Heart left ventricle (tissue), 16 donors: ENCODE results near the gene MAP3K7CL. TPM values are rescaled to one million over a fixed set of nuclear protein-coding genes. Genes with fewer than 3 reads are reported as not detected.
"Not testable (repeated sequence)": the region's sequence is repeated elsewhere in the genome, so short reads cannot be mapped to it uniquely, and the experiment has no call there.

ENCODE experiments used
- ATAC-seq, 4 donors: fragments of 200-7000 bp; cut with Tn5 transposase; one replicate each; pipeline ENCODE4 v1.9.1; 2020 to 2022; ENCODE audit warnings: moderate library complexity in 4 of 4, mild to moderate bottlenecking in 3 of 4, moderate number of reproducible peaks in 1 of 4
- DNase-seq, 5 donors: peaks; one replicate each; pipeline ENCODE4 v3.0.0-alpha.2; 2020
- H3K27ac ChIP-seq, 12 donors: fragments of 200-600 bp; sonication (generic) in 4 of 12; one replicate each; pipeline versions ENCODE4 v1.5.0 to v1.8.0; 2016 to 2022; ENCODE audit warnings: mild to moderate bottlenecking in 2 of 12
- H3K27me3 ChIP-seq, 9 donors: fragments of 200-600 bp; sonication (generic) in 2 of 9; one replicate each; pipeline versions ENCODE4 v1.5.1 to v1.8.0; 2016 to 2022; ENCODE audit warnings: mild to moderate bottlenecking in 3 of 9
- H3K36me3 ChIP-seq, 9 donors: fragments of 200-600 bp; sonication (generic) in 2 of 9; one replicate each; pipeline versions ENCODE4 v1.5.0 to v1.8.0; 2018 to 2022; ENCODE audit warnings: mild to moderate bottlenecking in 2 of 9
- H3K4me1 ChIP-seq, 12 donors: fragments of 200-600 bp; sonication (generic) in 4 of 12; one replicate each; pipeline versions ENCODE4 v1.5.0 to v1.8.0; 2016 to 2022; ENCODE audit warnings: mild to moderate bottlenecking in 3 of 12
- H3K4me3 ChIP-seq, 12 donors: fragments of 200-600 bp; sonication (generic) in 4 of 12; one replicate each; pipeline versions ENCODE4 v1.5.0 to v1.8.0; 2017 to 2022; ENCODE audit warnings: mild to moderate bottlenecking in 9 of 12, moderate library complexity in 4 of 12
- H3K9me3 ChIP-seq, 12 donors: fragments of 200-600 bp; sonication (generic) in 4 of 12; one replicate each; pipeline versions ENCODE4 v1.5.0 to v1.8.0; 2016 to 2022; ENCODE audit warnings: mild to moderate bottlenecking in 1 of 12
- CTCF ChIP-seq, 12 donors: fragments of 200-600 bp; sonication (generic) in 4 of 12; IDR thresholded peaks; one replicate each; pipeline versions ENCODE4 v1.5.0 to v1.8.0; 2018 to 2022; ENCODE audit warnings: antibody characterized with exemption in 12 of 12, mild to moderate bottlenecking in 5 of 12
- POLR2A ChIP-seq, 2 donors: fragments of 450-650 bp; IDR thresholded peaks; one replicate each; pipeline ENCODE4 v1.6.1; 2017; ENCODE audit warnings: antibody characterized with exemption in 2 of 2, mild to moderate bottlenecking in 2 of 2, moderate library complexity in 2 of 2
- WGBS, 4 donors: extraction: QIAGEN DNeasy Blood & Tissue Kit in 2 of 4; methylation state at CpG; one replicate each; pipeline versions ENCODE4 v1.1.5 to v1.1.7; 2013 to 2018; 5-methylcytosine and 5-hydroxymethylcytosine counted together
- intact Hi-C, 10 donors: fragments of 100-400 bp; cut with DNase I; formaldehyde crosslinking; loops; one replicate each; pipeline versions ENCODE4 v1.11.1 to v1.14.2; 2022
- polyA plus RNA-seq, 2 donors: library from polyadenylated mRNA; stranded (reverse); fragments of 200-250 nt; gene quantifications; one replicate each; pipeline ENCODE4 v1.2.3, GENCODE V29; 2013
- total RNA-seq, 9 donors: library from RNA; depleted of rRNA in 2 of 9; stranded (reverse); fragments of >200 nt in 2 of 9; fragmentation: NEBNext Ultra II Directional in 3 of 9; extraction: Animal tissue kit (Norgen Biotek cat#: 25700) in 3 of 9; gene quantifications; one replicate each; pipeline versions ENCODE4 v1.1.0 to v1.2.4, GENCODE V29; 2016 to 2023
- donor health status: ischemic (EF 13 %, LVEDD 7.1; RV severe dilation, severe dysfunction).
- donor health status: healthy with polysubstance abuse.
- donor health status: DM: no; HTN: yes; CAD: no.
- donor health status: DM: no; HTN: no; CAD: no.
- donor health status: ischemic (EF 25% LVEDD 6.9; RV normal size, moderate dysfunction).
- donor health status: ischemic (EF 25% LVEDD 5.7; RV mildly dilated, moderate dysfunction).
- donor health status: healthy.
- donor health status: DM: yes; HTN: yes; CAD: no.
- donor health status: ischemic (EF 35%, LVEDD 5.7; RV mildly dilated, moderate dysfunction).
- donor health status: nonischemic (EF 11% LVEDD 7.7; RV severe dilation, severe dysfunction).
- donor health status: DM: yes; HTN: yes; CAD: no.
- donor health status: PGD.
- donor health status: ischemic (EF 29% LVEDD 5.4; RV normal size, mild dysfunction).
- donor health status: nonischemic (EF 23%, LVEDD 6.1; RV moderate dilation, normal function).

MAP3K7CL gene
- total and polyA plus RNA-seq, 11 donors, result 0.64 to 25.2 (median 6.3) TPM

- TF ChIP-seq CTCF (IDR thresholded peaks at IDR 0.05), result peak; percentile 48 to 85 (median 72)
- TF ChIP-seq POLR2A (IDR thresholded peaks at IDR 0.05), result no peak
- ATAC-seq (peak; percentile 54 to 84 (median 71)), DNase-seq (no peak)
- H3K36me3 ChIP-seq, result peaks cover 0 to 6% (median 0%) of the 10 kb centered on the region in 9 donors
- WGBS, 4 donors, result 34 to 40% (median 38%) methylated on average over 8 of the region's 8 CpGs
- H3K4me3 ChIP-seq, result no peak overlapping the region
- no peaks in the 10 kb centered on the region for H3K27me3 ChIP-seq
- peaks cover 0 to 46% (median 9%) of the 10 kb centered on the region in 12 donors for H3K4me1 ChIP-seq
- no peaks in the 10 kb centered on the region for H3K9me3 ChIP-seq
- H3K27ac ChIP-seq, result peak overlapping the region in 4 of 12 donors; percentile 47 to 76 (median 65)
- intact Hi-C loops, result loop anchor here (1.0 to 10.0 kb wide), 12 partner anchors 72 to 208 kb away; partner anchors contain the start of gene BACH1 (in 1 of the 10)
These were observed 34.0 kb downstream of the MAP3K7CL start for GRCh38 chr21:29164323-29164942.

DNA sequence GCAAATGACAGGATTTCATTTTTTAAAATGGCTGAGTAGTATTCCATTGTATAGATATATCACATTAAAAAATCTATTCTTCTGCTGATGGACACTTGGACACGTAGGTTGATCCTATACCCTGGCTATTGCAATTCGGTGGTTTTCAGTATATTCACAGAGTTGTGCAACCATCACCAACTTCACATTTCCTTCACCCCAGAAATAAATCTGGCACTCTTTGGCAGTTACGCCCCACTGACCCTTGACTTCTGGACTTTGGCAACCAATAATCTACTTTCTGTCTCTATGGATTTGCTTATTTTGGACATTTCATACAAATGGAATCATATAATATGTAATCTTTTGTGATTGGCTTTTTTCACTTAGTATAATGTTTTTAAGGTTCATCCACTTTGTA is 35.9 kb downstream of the MAP3K7CL start:
- H3K27ac ChIP-seq, result peak overlapping the region in 1 of 12 donors; percentile 16
- no peak for TF ChIP-seq CTCF (IDR thresholded peaks at IDR 0.05)
- TF ChIP-seq POLR2A (IDR thresholded peaks at IDR 0.05), result no peak
- peaks cover 0 to 56% (median 9%) of the 10 kb centered on the region in 12 donors for H3K4me1 ChIP-seq
- no peak overlapping the region for H3K4me3 ChIP-seq
- ATAC-seq, result no peak
- no peaks in the 10 kb centered on the region for H3K9me3 ChIP-seq
- DNase-seq, result no peak
- no peaks in the 10 kb centered on the region for H3K36me3 ChIP-seq
- intact Hi-C loops, result loop anchor here in 8 of 10 donors (5.0 to 10.0 kb wide), 6 partner anchors 82 to 186 kb away; partner anchors contain the start of gene BACH1 (in 1 of the 8)
- WGBS, 4 donors, result 89 to 94% (median 92%) methylated on average over 3 of the region's 3 CpGs
- no peaks in the 10 kb centered on the region for H3K27me3 ChIP-seq

DNA sequence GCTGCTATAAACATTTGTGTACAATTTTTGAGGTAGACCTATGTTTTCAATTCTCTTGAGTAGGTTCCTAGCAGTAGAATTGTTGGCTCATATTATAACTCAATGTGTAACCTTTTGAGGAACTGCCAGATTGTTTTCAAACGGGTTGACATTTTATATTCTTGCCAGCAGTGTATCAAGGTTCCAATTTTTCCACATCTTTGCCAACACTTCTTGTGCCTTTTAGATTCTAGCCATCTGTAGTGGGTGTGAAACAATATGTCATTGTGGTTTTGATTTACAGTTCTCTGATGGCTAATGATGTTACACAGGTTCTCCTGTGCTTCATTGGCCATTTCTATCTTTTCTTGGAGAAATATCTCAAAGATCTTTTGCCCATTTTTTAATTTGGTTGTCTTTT is 36.4 kb downstream of the MAP3K7CL start:
- ATAC-seq, result peak; percentile 21 to 71 (median 29)

DNA sequence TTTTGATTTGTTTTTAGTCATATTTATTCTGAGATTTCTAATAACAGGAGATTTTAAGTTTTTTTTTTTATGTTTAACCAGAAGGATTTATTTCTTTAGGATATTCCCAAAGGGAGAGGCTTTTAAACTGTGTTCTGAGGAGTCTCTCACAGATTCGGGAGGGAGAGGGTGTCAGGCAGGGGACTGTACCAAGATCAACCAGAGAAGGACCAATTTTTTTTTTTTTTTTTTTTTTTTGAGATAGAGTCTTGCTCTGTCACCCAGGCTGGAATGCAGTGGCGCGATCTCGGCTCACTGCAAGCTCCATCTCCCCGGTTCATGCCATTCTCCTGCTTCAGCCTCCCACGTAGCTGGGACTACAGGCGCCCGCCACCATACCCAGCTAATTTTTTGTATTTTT is 37.0 kb downstream of the MAP3K7CL start:
- not testable (repeated sequence) for H3K4me3 ChIP-seq, DNase-seq, H3K9me3 ChIP-seq, H3K27ac ChIP-seq, H3K27me3 ChIP-seq, H3K36me3 ChIP-seq, ATAC-seq
- peaks cover 0 to 52% (median 9%) of the 10 kb centered on the region in 12 donors for H3K4me1 ChIP-seq
- WGBS, 4 donors, result 91 to 96% (median 93%) methylated on average over 8 of the region's 8 CpGs
- intact Hi-C loops, result loop anchor here in 8 of 10 donors (5.0 to 10.0 kb wide), 6 partner anchors 83 to 185 kb away; partner anchors contain the start of gene BACH1 (in 1 of the 8)

More for the DNA sequence above, 36.4 kb downstream of the MAP3K7CL start:
- no peaks in the 10 kb centered on the region for H3K27me3 ChIP-seq
- peaks cover 0 to 58% (median 9%) of the 10 kb centered on the region in 12 donors for H3K4me1 ChIP-seq
- no peak overlapping the region for H3K4me3 ChIP-seq
- peak overlapping the region in 1 of 12 donors; percentile 16 for H3K27ac ChIP-seq
- no peaks in the 10 kb centered on the region for H3K9me3 ChIP-seq
- TF ChIP-seq POLR2A (IDR thresholded peaks at IDR 0.05) (no peak), CTCF (IDR thresholded peaks at IDR 0.05) (no peak)
- H3K36me3 ChIP-seq, result no peaks in the 10 kb centered on the region
- no peak for DNase-seq
- 13 to 25% (median 20%) methylated on average over 1 of the region's 1 CpG for WGBS, 4 donors
- intact Hi-C loops, result loop anchor here in 8 of 10 donors (5.0 to 10.0 kb wide), 6 partner anchors 82 to 185 kb away; partner anchors contain the start of gene BACH1 (in 1 of the 8)
